ENCODE results near the gene FDPS.

The FDPS gene

GRCh38 chr1:155295942-155296267, 12.8 kb upstream of the FDPS start:
- no peak for DNase-seq (ENCODE audit: low read depth)
- H3K4me3 ChIP-seq (replicated peaks; ENCODE audit: low read depth, low read length) = no peak overlapping the region
- no peak for TF ChIP-seq CTCF (IDR thresholded peaks at IDR 0.05; ENCODE audit: low read length, missing control alignments)

GRCh38 chr1:155296661-155297060, 12.0 kb upstream of the FDPS start:
- TF ChIP-seq CTCF (IDR thresholded peaks at IDR 0.05; ENCODE audit: low read length, missing control alignments) = no peak
- no peak overlapping the region for H3K4me3 ChIP-seq (replicated peaks; ENCODE audit: low read depth, low read length)
- no peak for DNase-seq (ENCODE audit: low read depth)

- no peak overlapping the region for H3K4me3 ChIP-seq (replicated peaks; ENCODE audit: low read depth, low read length)
- no peak for DNase-seq (ENCODE audit: low read depth)
- TF ChIP-seq CTCF (IDR thresholded peaks at IDR 0.05; ENCODE audit: low read length, missing control alignments) = no peak
Measured at GRCh38 chr1:155297384-155297783, 11.3 kb upstream of the FDPS start.

GRCh38 chr1:155300024-155300423, 8.6 kb upstream of the FDPS start:
- H3K4me3 ChIP-seq (replicated peaks; ENCODE audit: low read depth, low read length) = no peak overlapping the region
- no peak for DNase-seq (ENCODE audit: low read depth)
- TF ChIP-seq CTCF (IDR thresholded peaks at IDR 0.05; ENCODE audit: low read length, missing control alignments) = no peak

- no peak for TF ChIP-seq CTCF (IDR thresholded peaks at IDR 0.05; ENCODE audit: low read length, missing control alignments)
- H3K4me3 ChIP-seq (replicated peaks; ENCODE audit: low read depth, low read length) = no peak overlapping the region
- DNase-seq (ENCODE audit: low read depth) = no peak
Measured at GRCh38 chr1:155300553-155301329, 7.9 kb upstream of the FDPS start.

GRCh38 chr1:155301342-155301841, 7.3 kb upstream of the FDPS start, which contains the start of gene PKLR:
TSS of gene PKLR (minus strand) at chr1:155301438. CDS start at chr1:155301395, 43 bp downstream.
- TF ChIP-seq CTCF (IDR thresholded peaks at IDR 0.05; ENCODE audit: low read length, missing control alignments) = no peak
- no peak within 1 kb of the TSS for H3K4me3 ChIP-seq (replicated peaks; ENCODE audit: low read depth, low read length)
- DNase-seq (ENCODE audit: low read depth) = no peak

- no peak overlapping the region for H3K4me3 ChIP-seq (replicated peaks; ENCODE audit: low read depth, low read length)
- no peak for TF ChIP-seq CTCF (IDR thresholded peaks at IDR 0.05; ENCODE audit: low read length, missing control alignments)
- no peak for DNase-seq (ENCODE audit: low read depth)
Measured at GRCh38 chr1:155304558-155305063, 4.1 kb upstream of the FDPS start.
